Kidney epithelial cell (primary cell): ENCODE data around the gene ATP5MC2. TPM values are rescaled to one million over a fixed set of nuclear protein-coding genes. Genes with fewer than 3 reads are reported as not detected.

Experiments
- DNase-seq: peaks from one replicate; pipeline ENCODE4 v3.0.0-alpha.2; 2010; ENCODE audit warnings: low read depth
- H3K27me3 ChIP-seq: 2 replicates; pipeline ENCODE4 v1.6.0; 2011; ENCODE audit warnings: low read length; ENCODE audit not compliant: control insufficient read depth, insufficient read depth
- H3K36me3 ChIP-seq: 2 replicates; pipeline ENCODE4 v1.5.1; 2011; ENCODE audit warnings: low read length; ENCODE audit not compliant: control insufficient read depth, insufficient read depth
- H3K4me3 ChIP-seq: 2 replicates; pipeline ENCODE4 v1.5.1; 2011; ENCODE audit warnings: low read depth, mild to moderate bottlenecking, control low read depth, low read length
- total RNA-seq: library from RNA; depleted of rRNA; stranded (reverse); fragments of >200 nt; gene quantifications from 2 replicates; pipeline ENCODE4 v1.2.3, GENCODE V29; 2015
- TF ChIP-seq, protein P1 (sequence below): IDR thresholded peaks from 2 replicates; pipeline ENCODE4 v1.5.1; 2011; ENCODE audit warnings: mild to moderate bottlenecking, moderate library complexity, low read length, control low read depth, inconsistent platforms; ENCODE audit not compliant: insufficient read depth, poor library complexity, severe bottlenecking

ATP5MC2 gene
- total RNA-seq, 1 donor from 2014 or later: 299 TPM

DNA sequence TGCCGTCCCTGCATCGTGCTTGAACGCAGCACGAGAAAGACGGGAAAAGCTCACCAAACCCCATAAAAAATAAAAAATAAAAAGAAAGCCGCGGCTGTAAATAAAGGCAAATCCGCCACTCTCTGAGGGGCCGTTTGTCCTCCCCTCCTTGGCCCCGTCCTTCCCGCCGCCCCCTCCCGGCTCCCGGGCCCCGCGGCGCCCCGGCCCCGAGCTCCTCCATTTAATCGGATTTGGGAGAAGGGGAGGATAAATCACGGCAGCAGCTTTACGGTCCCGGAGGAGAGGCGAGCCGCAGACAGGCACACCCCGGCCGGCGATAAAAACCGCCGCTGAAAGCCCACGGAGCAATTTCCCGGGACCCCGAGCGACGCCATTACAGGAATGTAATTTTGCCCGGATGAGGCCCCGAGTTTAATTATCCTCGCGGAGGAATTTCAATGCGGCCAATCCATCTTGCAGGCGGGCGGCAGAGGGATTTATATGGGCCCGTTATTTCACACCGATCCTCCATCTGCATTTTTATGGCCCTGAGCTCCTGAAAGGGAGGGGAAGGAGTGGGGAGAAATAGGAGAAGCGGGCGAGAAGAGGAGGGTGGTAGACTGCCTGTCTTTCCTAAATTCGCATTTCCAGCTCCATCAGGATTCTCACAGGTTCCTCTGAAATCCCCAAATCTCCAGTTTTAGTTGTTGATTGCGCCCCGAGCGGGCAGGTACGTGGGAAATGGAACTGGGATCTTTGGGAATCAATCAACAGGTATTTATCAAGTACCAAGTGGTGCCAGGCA is 1.3 kb upstream of the ATP5MC2 start:
- DNase-seq: no peak
- H3K4me3 ChIP-seq: peak overlapping the region; percentile 29
- TF ChIP-seq, protein P1, sequence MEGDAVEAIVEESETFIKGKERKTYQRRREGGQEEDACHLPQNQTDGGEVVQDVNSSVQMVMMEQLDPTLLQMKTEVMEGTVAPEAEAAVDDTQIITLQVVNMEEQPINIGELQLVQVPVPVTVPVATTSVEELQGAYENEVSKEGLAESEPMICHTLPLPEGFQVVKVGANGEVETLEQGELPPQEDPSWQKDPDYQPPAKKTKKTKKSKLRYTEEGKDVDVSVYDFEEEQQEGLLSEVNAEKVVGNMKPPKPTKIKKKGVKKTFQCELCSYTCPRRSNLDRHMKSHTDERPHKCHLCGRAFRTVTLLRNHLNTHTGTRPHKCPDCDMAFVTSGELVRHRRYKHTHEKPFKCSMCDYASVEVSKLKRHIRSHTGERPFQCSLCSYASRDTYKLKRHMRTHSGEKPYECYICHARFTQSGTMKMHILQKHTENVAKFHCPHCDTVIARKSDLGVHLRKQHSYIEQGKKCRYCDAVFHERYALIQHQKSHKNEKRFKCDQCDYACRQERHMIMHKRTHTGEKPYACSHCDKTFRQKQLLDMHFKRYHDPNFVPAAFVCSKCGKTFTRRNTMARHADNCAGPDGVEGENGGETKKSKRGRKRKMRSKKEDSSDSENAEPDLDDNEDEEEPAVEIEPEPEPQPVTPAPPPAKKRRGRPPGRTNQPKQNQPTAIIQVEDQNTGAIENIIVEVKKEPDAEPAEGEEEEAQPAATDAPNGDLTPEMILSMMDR: no peak
- no peaks in the 10 kb centered on the region for H3K27me3 ChIP-seq
- H3K36me3 ChIP-seq: no peaks in the 10 kb centered on the region

DNA sequence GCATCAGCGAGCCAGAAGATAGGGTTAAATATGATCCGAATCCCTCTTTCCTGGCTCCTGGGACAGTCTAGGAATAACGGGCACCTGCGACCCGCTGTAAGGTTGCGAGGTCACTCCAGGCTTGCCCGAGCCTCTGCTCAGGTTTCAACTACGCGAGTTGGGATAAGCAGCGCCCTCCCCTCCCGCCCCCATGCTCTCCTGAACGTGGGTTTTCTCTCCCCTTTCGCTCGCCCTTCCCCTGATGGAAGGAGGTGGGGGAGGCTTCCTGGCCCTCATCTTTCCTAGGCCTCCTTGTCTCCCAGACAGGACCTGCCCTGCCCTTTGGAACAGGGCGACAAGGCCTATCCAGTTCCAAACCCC is 753 bp upstream of the ATP5MC2 start:
- H3K27me3 ChIP-seq: no peaks in the 10 kb centered on the region
- no peak for DNase-seq
- TF ChIP-seq, protein P1: no peak
- H3K36me3 ChIP-seq: no peaks in the 10 kb centered on the region
- H3K4me3 ChIP-seq: no peak overlapping the region

DNA sequence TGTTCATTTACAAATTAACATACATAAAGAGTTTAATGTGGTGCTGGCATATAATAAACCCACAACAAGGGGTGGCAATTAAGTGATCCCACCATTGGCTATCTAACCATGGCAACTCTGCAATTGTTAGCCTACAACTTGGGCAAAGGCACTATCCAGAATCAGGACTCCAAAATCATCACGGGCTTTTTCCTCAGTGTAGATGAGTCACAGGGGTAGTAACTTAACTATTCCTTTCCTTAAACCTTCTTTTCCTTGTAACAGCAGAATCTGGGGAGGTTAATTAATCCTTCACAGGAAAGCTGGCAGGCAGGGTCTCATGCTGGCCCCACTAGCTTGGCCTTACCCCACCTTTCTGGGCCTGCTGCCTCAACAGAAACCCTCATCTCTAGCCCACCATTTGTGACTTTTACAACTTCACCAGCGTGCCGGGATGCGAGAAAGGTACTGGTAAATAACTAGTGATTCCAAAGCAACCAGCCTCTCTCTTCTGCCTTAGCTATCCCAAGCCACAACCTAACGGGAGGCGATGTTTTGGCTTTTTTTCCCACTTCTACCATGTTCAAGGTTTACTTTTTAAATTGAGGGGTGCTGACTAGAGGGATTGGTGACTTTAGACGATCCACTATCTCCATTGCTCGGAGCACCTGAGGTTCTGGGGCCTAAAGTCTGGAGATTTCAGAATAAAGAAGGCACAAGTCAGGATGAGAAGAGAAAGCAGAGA is 744 bp downstream of the ATP5MC2 start:
- Histone ChIP-seq H3K36me3 (no peaks in the 10 kb centered on the region), H3K4me3 (peak overlapping the region; percentile 65), H3K27me3 (no peaks in the 10 kb centered on the region)
- TF ChIP-seq, protein P1: no peak
- DNase-seq: no peak

DNA sequence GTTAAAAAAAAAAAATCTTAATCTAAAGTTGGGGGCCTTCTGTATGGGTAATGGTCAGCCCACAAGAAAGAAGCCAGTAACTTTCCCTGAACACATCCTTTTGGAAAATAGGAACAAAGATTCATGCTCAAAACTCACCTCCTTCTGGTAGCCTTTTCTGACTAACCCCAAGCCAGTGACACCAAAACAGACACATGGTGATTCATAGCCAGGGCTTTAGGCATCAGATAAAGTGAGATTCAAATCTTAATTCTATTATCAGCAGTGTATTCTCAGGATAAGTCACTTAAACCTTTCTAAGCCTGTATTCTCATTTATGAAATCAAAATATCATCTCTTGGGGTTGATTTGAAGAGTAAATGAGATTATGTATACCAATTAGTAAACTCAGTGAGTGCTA is 4.9 kb downstream of the ATP5MC2 start:
- no peak for DNase-seq
- peaks cover 1% of the 10 kb centered on the region for H3K36me3 ChIP-seq
- TF ChIP-seq, protein P1: no peak
- H3K27me3 ChIP-seq: no peaks in the 10 kb centered on the region
- no peak overlapping the region for H3K4me3 ChIP-seq

DNA sequence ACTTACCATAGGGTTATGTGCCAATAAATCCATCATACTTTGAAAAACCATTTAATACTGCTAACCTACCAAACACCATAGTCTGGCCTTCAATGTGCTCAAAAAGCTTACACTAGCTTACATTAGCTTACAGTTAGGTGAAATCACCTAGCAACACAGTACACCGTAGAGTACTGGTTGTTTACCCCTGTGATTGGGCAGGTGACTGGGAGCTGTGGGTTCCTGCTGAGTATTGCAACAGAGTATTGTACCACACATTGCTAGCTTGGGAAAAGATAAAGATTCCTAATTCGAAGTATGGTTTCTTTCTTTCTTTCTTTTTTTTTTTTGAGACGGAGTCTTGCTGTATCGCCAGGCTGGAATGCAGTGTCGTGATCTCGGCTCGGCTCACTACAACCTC is 5.6 kb downstream of the ATP5MC2 start:
- Histone ChIP-seq H3K4me3 (no peak overlapping the region), H3K36me3 (peaks cover 1% of the 10 kb centered on the region), H3K27me3 (no peaks in the 10 kb centered on the region)
- TF ChIP-seq, protein P1: no peak
- DNase-seq: no peak
